ENCODE results near the gene HPCAL1.

- no peak for TF ChIP-seq POLR2A (IDR thresholded peaks at IDR 0.05)
- TF ChIP-seq, protein P1, sequence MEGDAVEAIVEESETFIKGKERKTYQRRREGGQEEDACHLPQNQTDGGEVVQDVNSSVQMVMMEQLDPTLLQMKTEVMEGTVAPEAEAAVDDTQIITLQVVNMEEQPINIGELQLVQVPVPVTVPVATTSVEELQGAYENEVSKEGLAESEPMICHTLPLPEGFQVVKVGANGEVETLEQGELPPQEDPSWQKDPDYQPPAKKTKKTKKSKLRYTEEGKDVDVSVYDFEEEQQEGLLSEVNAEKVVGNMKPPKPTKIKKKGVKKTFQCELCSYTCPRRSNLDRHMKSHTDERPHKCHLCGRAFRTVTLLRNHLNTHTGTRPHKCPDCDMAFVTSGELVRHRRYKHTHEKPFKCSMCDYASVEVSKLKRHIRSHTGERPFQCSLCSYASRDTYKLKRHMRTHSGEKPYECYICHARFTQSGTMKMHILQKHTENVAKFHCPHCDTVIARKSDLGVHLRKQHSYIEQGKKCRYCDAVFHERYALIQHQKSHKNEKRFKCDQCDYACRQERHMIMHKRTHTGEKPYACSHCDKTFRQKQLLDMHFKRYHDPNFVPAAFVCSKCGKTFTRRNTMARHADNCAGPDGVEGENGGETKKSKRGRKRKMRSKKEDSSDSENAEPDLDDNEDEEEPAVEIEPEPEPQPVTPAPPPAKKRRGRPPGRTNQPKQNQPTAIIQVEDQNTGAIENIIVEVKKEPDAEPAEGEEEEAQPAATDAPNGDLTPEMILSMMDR (IDR thresholded peaks at IDR 0.05): no peak
Observed at GRCh38 chr2:10304458-10305253, 2.0 kb downstream of the HPCAL1 start.

Data from testis (tissue), 2 donors.